ENCODE results near the gene LOX.

GRCh38 chr5:122054266-122054665 is 23.8 kb downstream of the LOX start:
- TF ChIP-seq POLR2AphosphoS5 (IDR thresholded peaks at IDR 0.05; ENCODE audit: low read depth): no peak
- no peak for TF ChIP-seq CTCF (IDR thresholded peaks at IDR 0.05; ENCODE audit: insufficient read depth, low read length)
- TF ChIP-seq REST (IDR thresholded peaks at IDR 0.05; ENCODE audit: insufficient replicate concordance, low read depth): no peak
- no peak for TF ChIP-seq SPI1 (IDR thresholded peaks at IDR 0.05; ENCODE audit: borderline replicate concordance, low read depth)

Data from HL-60 (cell line).